Measurements from ENCODE around the gene CYB561D2. TPM values are rescaled to one million over a fixed set of nuclear protein-coding genes. Genes with fewer than 3 reads are reported as not detected.
A peak's percentile ranks its signal among the peaks of the same experiment; 100 is the strongest.

CYB561D2 gene
- total and polyA plus RNA-seq, 2 of the 13 experiments (the other 11 are each of a cell fraction or from before 2014, with no cell fraction given): 11.1 to 17.2 TPM

DNA sequence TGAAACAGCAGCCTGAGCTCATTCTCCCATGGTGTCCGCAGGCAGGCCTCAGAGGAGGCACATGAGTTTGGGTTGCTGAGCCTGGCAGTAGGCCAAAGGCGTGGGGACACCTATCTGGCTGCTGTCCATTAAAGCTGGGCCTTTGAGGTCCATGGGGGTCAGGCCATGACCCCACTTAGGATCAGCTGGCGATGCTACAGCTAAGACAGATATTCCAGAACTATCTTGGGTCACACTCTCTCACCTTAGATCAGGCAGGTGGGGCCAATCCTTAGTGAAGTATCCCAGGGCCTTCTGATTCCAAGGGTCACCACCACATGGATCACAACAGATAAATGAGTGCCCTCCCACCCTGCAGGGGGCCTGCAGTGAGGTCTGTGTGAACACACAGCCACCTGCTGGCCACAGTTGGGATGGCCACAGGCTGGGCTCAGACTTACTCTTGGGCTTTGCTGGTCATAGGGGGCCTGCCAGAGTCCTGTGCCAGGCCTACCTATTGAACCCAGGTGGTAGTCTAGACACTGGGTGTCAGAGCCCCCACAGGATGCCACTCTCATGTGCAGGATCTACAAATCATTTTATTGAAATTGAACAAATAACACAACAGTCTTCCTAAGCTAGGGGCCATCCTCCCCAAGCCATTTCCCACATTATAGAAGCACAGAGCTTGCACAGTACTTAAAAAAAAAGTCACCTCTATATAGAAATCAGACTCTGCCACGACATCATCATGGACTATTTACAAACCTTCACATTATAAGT is 26.1 kb upstream of the CYB561D2 start (continued):
- TF ChIP-seq, protein P1, sequence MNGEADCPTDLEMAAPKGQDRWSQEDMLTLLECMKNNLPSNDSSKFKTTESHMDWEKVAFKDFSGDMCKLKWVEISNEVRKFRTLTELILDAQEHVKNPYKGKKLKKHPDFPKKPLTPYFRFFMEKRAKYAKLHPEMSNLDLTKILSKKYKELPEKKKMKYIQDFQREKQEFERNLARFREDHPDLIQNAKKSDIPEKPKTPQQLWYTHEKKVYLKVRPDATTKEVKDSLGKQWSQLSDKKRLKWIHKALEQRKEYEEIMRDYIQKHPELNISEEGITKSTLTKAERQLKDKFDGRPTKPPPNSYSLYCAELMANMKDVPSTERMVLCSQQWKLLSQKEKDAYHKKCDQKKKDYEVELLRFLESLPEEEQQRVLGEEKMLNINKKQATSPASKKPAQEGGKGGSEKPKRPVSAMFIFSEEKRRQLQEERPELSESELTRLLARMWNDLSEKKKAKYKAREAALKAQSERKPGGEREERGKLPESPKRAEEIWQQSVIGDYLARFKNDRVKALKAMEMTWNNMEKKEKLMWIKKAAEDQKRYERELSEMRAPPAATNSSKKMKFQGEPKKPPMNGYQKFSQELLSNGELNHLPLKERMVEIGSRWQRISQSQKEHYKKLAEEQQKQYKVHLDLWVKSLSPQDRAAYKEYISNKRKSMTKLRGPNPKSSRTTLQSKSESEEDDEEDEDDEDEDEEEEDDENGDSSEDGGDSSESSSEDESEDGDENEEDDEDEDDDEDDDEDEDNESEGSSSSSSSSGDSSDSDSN (CRISPR knock-in tag; IDR thresholded peaks at IDR 0.05): no peak
- TF ChIP-seq HMG20A (CRISPR knock-in tag; IDR thresholded peaks at IDR 0.05; ENCODE audit: borderline replicate concordance) (no peak), SKI (IDR thresholded peaks at IDR 0.05; ENCODE audit: partially characterized antibody) (no peak), PCBP1 (IDR thresholded peaks at IDR 0.05; ENCODE audit: borderline replicate concordance, low read depth, low read length) (no peak), SP5 (CRISPR knock-in tag; IDR thresholded peaks at IDR 0.05; ENCODE audit: borderline replicate concordance, low read depth) (peak; percentile 62; the same call in 1 of the 2 replicates), ZFP90 (CRISPR knock-in tag; IDR thresholded peaks at IDR 0.05; ENCODE audit: borderline replicate concordance) (no peak), MTA3 (CRISPR knock-in tag; IDR thresholded peaks at IDR 0.05) (no peak), ZNF235 (CRISPR knock-in tag; IDR thresholded peaks at IDR 0.05; ENCODE audit: borderline replicate concordance) (0 out of 2 replicates have a peak, but pooled peaks have one; percentile 34), SIN3A (IDR thresholded peaks at IDR 0.05; ENCODE audit: borderline replicate concordance, low read depth, low read length) (no peak), ZNF274 (CRISPR knock-in tag; IDR thresholded peaks at IDR 0.05) (no peak), NR2F2 (IDR thresholded peaks at IDR 0.05; ENCODE audit: borderline replicate concordance, low read depth) (no peak), ZNF615 (CRISPR knock-in tag; IDR thresholded peaks at IDR 0.05; ENCODE audit: borderline replicate concordance) (no peak), KLF11 (CRISPR knock-in tag; IDR thresholded peaks at IDR 0.05) (no peak), FOXK1 (CRISPR knock-in tag; IDR thresholded peaks at IDR 0.05; ENCODE audit: borderline replicate concordance, low read depth) (peak; percentile 44; the same call in 1 of the 2 replicates), TP53 (CRISPR knock-in tag; conservative IDR thresholded peaks at IDR 0.05) (no peak), KLF16 (CRISPR knock-in tag; IDR thresholded peaks at IDR 0.05) (peak in 1 of 2 experiments; percentile 72; a peak in 2 of 4 replicates), RAD21 (CRISPR knock-in tag; IDR thresholded peaks at IDR 0.05) (peak; percentile 95)
- TF ChIP-seq, protein P2, sequence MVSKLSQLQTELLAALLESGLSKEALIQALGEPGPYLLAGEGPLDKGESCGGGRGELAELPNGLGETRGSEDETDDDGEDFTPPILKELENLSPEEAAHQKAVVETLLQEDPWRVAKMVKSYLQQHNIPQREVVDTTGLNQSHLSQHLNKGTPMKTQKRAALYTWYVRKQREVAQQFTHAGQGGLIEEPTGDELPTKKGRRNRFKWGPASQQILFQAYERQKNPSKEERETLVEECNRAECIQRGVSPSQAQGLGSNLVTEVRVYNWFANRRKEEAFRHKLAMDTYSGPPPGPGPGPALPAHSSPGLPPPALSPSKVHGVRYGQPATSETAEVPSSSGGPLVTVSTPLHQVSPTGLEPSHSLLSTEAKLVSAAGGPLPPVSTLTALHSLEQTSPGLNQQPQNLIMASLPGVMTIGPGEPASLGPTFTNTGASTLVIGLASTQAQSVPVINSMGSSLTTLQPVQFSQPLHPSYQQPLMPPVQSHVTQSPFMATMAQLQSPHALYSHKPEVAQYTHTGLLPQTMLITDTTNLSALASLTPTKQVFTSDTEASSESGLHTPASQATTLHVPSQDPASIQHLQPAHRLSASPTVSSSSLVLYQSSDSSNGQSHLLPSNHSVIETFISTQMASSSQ (IDR thresholded peaks at IDR 0.05; ENCODE audit: low read depth): no peak
- TF ChIP-seq, protein P2 (CRISPR knock-in tag; IDR thresholded peaks at IDR 0.05; ENCODE audit: borderline replicate concordance): peak; percentile 63
- TF ChIP-seq, protein P3, sequence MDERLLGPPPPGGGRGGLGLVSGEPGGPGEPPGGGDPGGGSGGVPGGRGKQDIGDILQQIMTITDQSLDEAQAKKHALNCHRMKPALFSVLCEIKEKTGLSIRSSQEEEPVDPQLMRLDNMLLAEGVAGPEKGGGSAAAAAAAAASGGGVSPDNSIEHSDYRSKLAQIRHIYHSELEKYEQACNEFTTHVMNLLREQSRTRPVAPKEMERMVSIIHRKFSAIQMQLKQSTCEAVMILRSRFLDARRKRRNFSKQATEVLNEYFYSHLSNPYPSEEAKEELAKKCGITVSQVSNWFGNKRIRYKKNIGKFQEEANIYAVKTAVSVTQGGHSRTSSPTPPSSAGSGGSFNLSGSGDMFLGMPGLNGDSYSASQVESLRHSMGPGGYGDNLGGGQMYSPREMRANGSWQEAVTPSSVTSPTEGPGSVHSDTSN (CRISPR knock-in tag; IDR thresholded peaks at IDR 0.05): no peak
- TF ChIP-seq, protein P4, sequence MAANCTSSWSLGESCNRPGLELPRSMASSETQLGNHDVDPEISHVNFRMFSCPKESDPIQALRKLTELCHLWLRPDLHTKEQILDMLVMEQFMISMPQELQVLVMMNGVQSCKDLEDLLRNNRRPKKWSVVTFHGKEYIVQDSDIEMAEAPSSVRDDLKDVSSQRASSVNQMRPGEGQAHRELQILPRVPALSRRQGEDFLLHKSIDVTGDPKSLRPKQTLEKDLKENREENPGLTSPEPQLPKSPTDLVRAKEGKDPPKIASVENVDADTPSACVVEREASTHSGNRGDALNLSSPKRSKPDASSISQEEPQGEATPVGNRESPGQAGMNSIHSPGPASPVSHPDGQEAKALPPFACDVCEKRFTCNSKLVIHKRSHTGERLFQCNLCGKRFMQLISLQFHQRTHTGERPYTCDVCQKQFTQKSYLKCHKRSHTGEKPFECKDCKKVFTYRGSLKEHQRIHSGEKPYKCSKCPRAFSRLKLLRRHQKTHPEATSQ (CRISPR knock-in tag; IDR thresholded peaks at IDR 0.05; ENCODE audit: borderline replicate concordance): no peak
